Transverse colon (tissue), 4 donors: ENCODE measurements around the gene MAPK4. TPM values are rescaled to one million over a fixed set of nuclear protein-coding genes. Genes with fewer than 3 reads are reported as not detected.
A peak's percentile ranks its signal among the peaks of the same experiment; 100 is the strongest.
"Not testable (repeated sequence)": the region's sequence is repeated elsewhere in the genome, so short reads cannot be mapped to it uniquely, and the experiment has no call there.

ENCODE experiments used
- DNase-seq: peaks from one replicate; pipeline ENCODE4 v3.0.0-alpha.2; 2019
- H3K27ac ChIP-seq, 4 donors: fragments of 200-600 bp; sonication (generic); 2 replicates each; pipeline ENCODE4 v1.5.1; 2016 to 2018; ENCODE audit warnings: inconsistent platforms in 4 of 4
- H3K27me3 ChIP-seq: fragments of 200-600 bp; sonication (generic); 2 replicates; pipeline ENCODE4 v1.5.1; 2017; ENCODE audit warnings: inconsistent platforms
- H3K36me3 ChIP-seq, 4 donors: fragments of 200-600 bp; sonication (generic); 2 replicates each; pipeline ENCODE4 v1.5.1; 2017 to 2019; ENCODE audit warnings: inconsistent platforms in 4 of 4
- H3K4me1 ChIP-seq, 4 donors: fragments of 200-600 bp; sonication (generic); 2 replicates each; pipeline ENCODE4 v1.5.1; 2017 to 2020; ENCODE audit warnings: inconsistent platforms in 4 of 4
- H3K4me3 ChIP-seq, 4 donors: fragments of 200-600 bp; sonication (generic); 1 replicate in 1 of 4; 2 replicates in 3 of 4; pipeline versions ENCODE4 v1.5.1 to v1.6.1; 2017 to 2019; ENCODE audit warnings: inconsistent platforms in 4 of 4
- H3K9me3 ChIP-seq, 2 donors: fragments of 200-600 bp; sonication (generic); 2 replicates each; pipeline ENCODE4 v1.5.1; 2017 to 2019; ENCODE audit warnings: inconsistent platforms in 2 of 2
- EP300 ChIP-seq: sonication (generic); formaldehyde crosslinking; IDR thresholded peaks from one replicate; pipeline ENCODE4 v1.6.1; 2017; ENCODE audit warnings: antibody characterized with exemption, low read depth
- POLR2A ChIP-seq: fragments of 450-650 bp; IDR thresholded peaks from one replicate; pipeline ENCODE4 v1.6.1; 2016; ENCODE audit warnings: antibody characterized with exemption, mild to moderate bottlenecking, moderate library complexity
- POLR2AphosphoS5 ChIP-seq, 3 donors: sonication (generic); formaldehyde crosslinking; IDR thresholded peaks; one replicate each; pipeline ENCODE4 v1.6.1; 2016; ENCODE audit warnings: antibody characterized with exemption in 3 of 3
- WGBS, 2 donors: methylation state at CpG; one replicate each; pipeline ENCODE4 v1.1.5; 2018; ENCODE audit warnings: low coverage in 1 of 2; 5-methylcytosine and 5-hydroxymethylcytosine counted together
- in situ Hi-C, 4 donors: fragments of 200-750 bp; cut with MboI; loops; one replicate each; pipeline versions ENCODE4 v1.15.0 to v1.15.1; 2017; ENCODE audit warnings: low sequenced_read_pairs in 3 of 4, low pct_ligation_motif_present in 1 of 4, low pct_unique_long_range_greater_than_20kb in 1 of 4
- intact Hi-C: fragments of 100-400 bp; cut with DNase I; formaldehyde crosslinking; loops from one replicate; pipeline ENCODE4 v1.15.1; 2023; ENCODE audit warnings: low total_unique reads
- total RNA-seq, 4 donors: library from RNA; depleted of rRNA; stranded (reverse); fragments of >200 nt; gene quantifications; one replicate each; pipeline ENCODE4 v1.1.0, GENCODE V29; 2016
- TF ChIP-seq, protein P1 (sequence below), 5 experiments: fragments of 200-600 bp in 3 of 5; fragments of 450-650 bp in 2 of 5; sonication (generic) in 3 of 5; IDR thresholded peaks; 1 replicate in 2 of 5; 2 replicates in 3 of 5; pipeline ENCODE4 v1.5.1; 2016 to 2017; ENCODE audit warnings: antibody characterized with exemption in 5 of 5, inconsistent platforms in 3 of 5, mild to moderate bottlenecking in 2 of 5, moderate library complexity in 1 of 5

The MAPK4 gene
- total RNA-seq, 4 donors from 2014 or later, result 1.6 to 20.1 (median 5.7) TPM

DNA sequence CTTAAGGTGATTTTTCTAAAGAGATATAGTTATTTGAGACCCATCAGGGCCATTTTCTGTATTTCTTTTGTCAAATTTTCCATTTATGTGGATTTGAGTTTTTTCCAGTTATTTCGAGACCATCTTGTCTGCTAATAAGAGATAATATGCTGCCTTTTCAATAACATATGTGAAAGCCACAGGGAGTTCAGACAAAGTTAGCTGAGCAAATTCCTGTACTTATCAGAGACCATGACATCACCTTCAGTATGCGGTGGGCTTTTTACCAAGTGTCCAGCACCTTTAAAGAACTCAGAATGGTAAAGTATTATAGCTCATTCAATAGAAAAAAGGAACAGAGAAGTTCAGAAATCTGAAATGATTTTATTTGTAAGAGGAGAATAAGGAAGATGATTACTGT lies 11.7 kb downstream of the MAPK4 start:
- H3K36me3 ChIP-seq, result no peaks in the 10 kb centered on the region
- H3K4me3 ChIP-seq, result no peak overlapping the region
- no peak for DNase-seq
- no peak overlapping the region for H3K27ac ChIP-seq
- no peaks in the 10 kb centered on the region for H3K9me3 ChIP-seq
- intact Hi-C loops (no loop called here), in situ Hi-C loops (loop anchor here in 1 of 4 donors (25.0 kb wide), 1 partner anchor 91 kb away; no protein-coding TSS in a partner anchor)
- 75 to 81% methylated on average over 2 of the region's 2 CpGs for WGBS, 2 donors
- peaks cover 16% of the 10 kb centered on the region for H3K27me3 ChIP-seq
- TF ChIP-seq POLR2AphosphoS5 (IDR thresholded peaks at IDR 0.05) (no peak), POLR2A (no peak), EP300 (no peak)
- TF ChIP-seq, protein P1, sequence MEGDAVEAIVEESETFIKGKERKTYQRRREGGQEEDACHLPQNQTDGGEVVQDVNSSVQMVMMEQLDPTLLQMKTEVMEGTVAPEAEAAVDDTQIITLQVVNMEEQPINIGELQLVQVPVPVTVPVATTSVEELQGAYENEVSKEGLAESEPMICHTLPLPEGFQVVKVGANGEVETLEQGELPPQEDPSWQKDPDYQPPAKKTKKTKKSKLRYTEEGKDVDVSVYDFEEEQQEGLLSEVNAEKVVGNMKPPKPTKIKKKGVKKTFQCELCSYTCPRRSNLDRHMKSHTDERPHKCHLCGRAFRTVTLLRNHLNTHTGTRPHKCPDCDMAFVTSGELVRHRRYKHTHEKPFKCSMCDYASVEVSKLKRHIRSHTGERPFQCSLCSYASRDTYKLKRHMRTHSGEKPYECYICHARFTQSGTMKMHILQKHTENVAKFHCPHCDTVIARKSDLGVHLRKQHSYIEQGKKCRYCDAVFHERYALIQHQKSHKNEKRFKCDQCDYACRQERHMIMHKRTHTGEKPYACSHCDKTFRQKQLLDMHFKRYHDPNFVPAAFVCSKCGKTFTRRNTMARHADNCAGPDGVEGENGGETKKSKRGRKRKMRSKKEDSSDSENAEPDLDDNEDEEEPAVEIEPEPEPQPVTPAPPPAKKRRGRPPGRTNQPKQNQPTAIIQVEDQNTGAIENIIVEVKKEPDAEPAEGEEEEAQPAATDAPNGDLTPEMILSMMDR (IDR thresholded peaks at IDR 0.05), result no peak
- H3K4me1 ChIP-seq, result no peaks in the 10 kb centered on the region

DNA sequence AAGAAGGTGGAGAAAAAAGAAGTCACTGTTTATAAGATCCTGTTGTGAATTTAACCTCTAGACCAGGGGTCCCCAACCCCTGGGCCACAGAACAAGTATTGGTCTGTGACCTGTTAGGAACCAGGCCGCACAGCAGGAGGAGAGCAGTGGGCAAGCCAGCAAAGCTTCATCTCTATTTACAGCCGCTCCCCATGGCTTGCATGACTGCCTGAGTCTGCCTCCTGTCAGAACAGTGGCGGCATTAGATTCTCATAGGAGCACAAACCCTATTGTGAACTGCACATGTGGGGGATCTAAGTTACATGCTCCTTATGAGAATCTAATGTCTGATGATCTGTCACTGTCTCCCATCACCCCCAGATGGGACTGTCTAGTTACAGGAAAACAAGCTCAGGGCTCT lies 13.3 kb downstream of the MAPK4 start:
- H3K4me3 ChIP-seq, DNase-seq, H3K27ac ChIP-seq, intact Hi-C loops, H3K36me3 ChIP-seq, H3K9me3 ChIP-seq, H3K4me1 ChIP-seq: not testable (repeated sequence)
- in situ Hi-C loops, result loop anchor here in 1 of 4 donors (25.0 kb wide), 1 partner anchor 89 kb away; no protein-coding TSS in a partner anchor
- peaks cover 15% of the 10 kb centered on the region for H3K27me3 ChIP-seq
- WGBS, 2 donors, result 91 to 100% methylated on average over 2 to 3 of the region's 3 CpGs

DNA sequence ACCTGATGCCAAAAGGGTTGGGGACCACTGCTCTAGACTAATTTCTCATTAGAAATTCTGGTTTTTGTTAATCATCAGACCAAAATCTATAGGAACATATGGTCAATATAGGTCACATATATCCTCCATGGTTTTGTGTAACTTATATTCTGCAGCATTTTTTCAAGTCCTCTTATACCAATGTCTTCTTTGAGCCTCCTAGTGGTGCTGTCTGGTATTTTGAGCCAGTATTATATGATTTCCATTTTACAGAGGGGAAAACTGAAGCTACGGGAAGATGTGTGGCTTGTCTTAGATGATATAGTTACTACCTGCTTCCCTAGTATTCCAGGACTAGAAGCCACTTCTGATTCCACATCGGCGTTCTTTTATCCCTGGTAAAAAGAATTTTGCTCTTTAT lies 13.8 kb downstream of the MAPK4 start:
- in situ Hi-C loops, result loop anchor here in 1 of 4 donors (25.0 kb wide), 1 partner anchor 89 kb away; no protein-coding TSS in a partner anchor
- no peaks in the 10 kb centered on the region for H3K9me3 ChIP-seq
- no peak for DNase-seq
- no peaks in the 10 kb centered on the region for H3K36me3 ChIP-seq
- no peak overlapping the region for H3K4me3 ChIP-seq
- H3K4me1 ChIP-seq, result no peaks in the 10 kb centered on the region
- peaks cover 14% of the 10 kb centered on the region for H3K27me3 ChIP-seq
- intact Hi-C loops, result no loop called here
- WGBS, 2 donors, result 67 to 78% methylated on average over 3 of the region's 3 CpGs
- no peak for TF ChIP-seq EP300
- TF ChIP-seq, protein P1 (IDR thresholded peaks at IDR 0.05), result peak in 2 of 5 experiments; percentile 5 to 19
- no peak overlapping the region for H3K27ac ChIP-seq

DNA sequence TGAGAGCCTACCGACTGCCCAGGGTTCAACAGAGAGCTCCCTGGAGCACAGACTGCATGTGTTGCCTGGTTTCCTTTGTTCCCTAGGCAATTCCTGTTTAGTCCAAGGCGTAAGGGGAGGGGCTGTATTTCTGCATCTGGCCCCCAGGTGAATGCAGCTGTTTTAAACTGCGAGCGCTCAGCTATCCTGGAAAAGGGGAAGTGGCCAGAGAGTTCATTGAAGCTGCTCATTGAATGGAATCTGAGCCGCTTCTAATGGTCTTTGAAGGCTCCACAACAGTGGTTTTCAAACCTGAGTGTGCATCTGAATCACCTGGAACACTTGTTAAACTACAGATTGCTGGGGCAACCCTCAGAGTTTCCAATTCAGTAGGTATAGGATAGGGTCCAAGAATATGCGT lies 18.1 kb downstream of the MAPK4 start:
- Histone ChIP-seq H3K9me3 (no peaks in the 10 kb centered on the region), H3K36me3 (no peaks in the 10 kb centered on the region), H3K4me3 (no peak overlapping the region), H3K27ac (no peak overlapping the region), H3K4me1 (peaks cover 0 to 5% (median 0%) of the 10 kb centered on the region in 4 donors), H3K27me3 (peaks cover 3% of the 10 kb centered on the region)
- no peak for DNase-seq
- in situ Hi-C loops, result no loop called here
- intact Hi-C loops, result no loop called here
- TF ChIP-seq, protein P1 (IDR thresholded peaks at IDR 0.05), result no peak
- no peak for TF ChIP-seq POLR2A
- no peak for TF ChIP-seq EP300
- TF ChIP-seq POLR2AphosphoS5 (IDR thresholded peaks at IDR 0.05), result no peak
- WGBS, 2 donors, result 72 to 80% methylated on average over 1 to 6 of the region's 6 CpGs

DNA sequence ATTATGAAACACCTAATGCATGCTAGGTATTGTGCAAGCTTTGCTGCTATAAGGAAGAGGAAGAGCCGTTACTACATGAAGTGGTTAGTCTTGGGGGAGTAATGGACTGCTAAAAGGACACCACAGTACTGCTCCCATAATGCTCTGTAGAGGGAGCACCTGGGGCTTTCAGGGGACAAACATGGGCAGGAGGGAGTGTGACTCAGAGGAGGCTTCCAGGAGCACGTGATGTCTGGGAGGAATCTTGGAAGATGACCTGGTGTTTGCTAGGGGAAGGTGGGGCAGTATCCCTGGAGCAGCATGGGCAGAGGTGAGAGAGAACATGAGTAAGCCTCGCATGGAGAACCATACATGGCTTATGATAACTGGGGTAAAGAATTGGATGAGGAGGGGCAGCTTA lies 18.8 kb downstream of the MAPK4 start:
- in situ Hi-C loops (no loop called here), intact Hi-C loops (no loop called here)
- TF ChIP-seq, protein P1 (IDR thresholded peaks at IDR 0.05), result no peak
- TF ChIP-seq POLR2A, result no peak
- no peak for TF ChIP-seq POLR2AphosphoS5 (IDR thresholded peaks at IDR 0.05)
- TF ChIP-seq EP300, result no peak
- H3K27me3 ChIP-seq, result no peaks in the 10 kb centered on the region
- 71 to 74% methylated on average over 3 of the region's 3 CpGs for WGBS, 2 donors
- no peak for DNase-seq
- peaks cover 0 to 5% (median 0%) of the 10 kb centered on the region in 4 donors for H3K4me1 ChIP-seq
- H3K36me3 ChIP-seq, result no peaks in the 10 kb centered on the region
- no peaks in the 10 kb centered on the region for H3K9me3 ChIP-seq
- H3K4me3 ChIP-seq, result no peak overlapping the region
- H3K27ac ChIP-seq, result no peak overlapping the region
